ENCODE measurements around the gene AXL. TPM values are rescaled to one million over a fixed set of nuclear protein-coding genes. Genes with fewer than 3 reads are reported as not detected.
A peak's percentile ranks its signal among the peaks of the same experiment; 100 is the strongest.

The AXL gene
- total and polyA plus RNA-seq, 2 of the 13 experiments (the other 11 are each of a cell fraction or from before 2014, with no cell fraction given), result 0.71 to 5.9 TPM

GRCh38 chr19:41310033-41310831 lies 91.2 kb downstream of the AXL start, which contains the start of gene CCDC97 (continued):
- TF ChIP-seq, protein P1, sequence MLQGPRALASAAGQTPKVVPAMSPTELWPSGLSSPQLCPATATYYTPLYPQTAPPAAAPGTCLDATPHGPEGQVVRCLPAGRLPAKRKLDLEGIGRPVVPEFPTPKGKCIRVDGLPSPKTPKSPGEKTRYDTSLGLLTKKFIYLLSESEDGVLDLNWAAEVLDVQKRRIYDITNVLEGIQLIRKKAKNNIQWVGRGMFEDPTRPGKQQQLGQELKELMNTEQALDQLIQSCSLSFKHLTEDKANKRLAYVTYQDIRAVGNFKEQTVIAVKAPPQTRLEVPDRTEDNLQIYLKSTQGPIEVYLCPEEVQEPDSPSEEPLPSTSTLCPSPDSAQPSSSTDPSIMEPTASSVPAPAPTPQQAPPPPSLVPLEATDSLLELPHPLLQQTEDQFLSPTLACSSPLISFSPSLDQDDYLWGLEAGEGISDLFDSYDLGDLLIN (CRISPR knock-in tag; IDR thresholded peaks at IDR 0.05; ENCODE audit: borderline replicate concordance), result 0 out of 2 replicates have a peak, but pooled peaks have one; percentile 44
- no peak for TF ChIP-seq ZNF296 (CRISPR knock-in tag; conservative IDR thresholded peaks at IDR 0.05)
- peak; percentile 73; the same call in 1 of the 2 replicates for TF ChIP-seq TGIF2 (CRISPR knock-in tag; IDR thresholded peaks at IDR 0.05)
- TF ChIP-seq CREM (IDR thresholded peaks at IDR 0.05), result peak; percentile 66; the same call in 1 of the 2 replicates
- TF ChIP-seq CREM (CRISPR knock-in tag; IDR thresholded peaks at IDR 0.05), result no peak
- peak; percentile 78 for TF ChIP-seq SALL1 (CRISPR knock-in tag; IDR thresholded peaks at IDR 0.05)
- TF ChIP-seq, protein P2, sequence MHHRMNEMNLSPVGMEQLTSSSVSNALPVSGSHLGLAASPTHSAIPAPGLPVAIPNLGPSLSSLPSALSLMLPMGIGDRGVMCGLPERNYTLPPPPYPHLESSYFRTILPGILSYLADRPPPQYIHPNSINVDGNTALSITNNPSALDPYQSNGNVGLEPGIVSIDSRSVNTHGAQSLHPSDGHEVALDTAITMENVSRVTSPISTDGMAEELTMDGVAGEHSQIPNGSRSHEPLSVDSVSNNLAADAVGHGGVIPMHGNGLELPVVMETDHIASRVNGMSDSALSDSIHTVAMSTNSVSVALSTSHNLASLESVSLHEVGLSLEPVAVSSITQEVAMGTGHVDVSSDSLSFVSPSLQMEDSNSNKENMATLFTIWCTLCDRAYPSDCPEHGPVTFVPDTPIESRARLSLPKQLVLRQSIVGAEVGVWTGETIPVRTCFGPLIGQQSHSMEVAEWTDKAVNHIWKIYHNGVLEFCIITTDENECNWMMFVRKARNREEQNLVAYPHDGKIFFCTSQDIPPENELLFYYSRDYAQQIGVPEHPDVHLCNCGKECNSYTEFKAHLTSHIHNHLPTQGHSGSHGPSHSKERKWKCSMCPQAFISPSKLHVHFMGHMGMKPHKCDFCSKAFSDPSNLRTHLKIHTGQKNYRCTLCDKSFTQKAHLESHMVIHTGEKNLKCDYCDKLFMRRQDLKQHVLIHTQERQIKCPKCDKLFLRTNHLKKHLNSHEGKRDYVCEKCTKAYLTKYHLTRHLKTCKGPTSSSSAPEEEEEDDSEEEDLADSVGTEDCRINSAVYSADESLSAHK (CRISPR knock-in tag; IDR thresholded peaks at IDR 0.05; ENCODE audit: borderline replicate concordance), result no peak
- peak; percentile 45 for TF ChIP-seq TEAD3 (CRISPR knock-in tag; optimal IDR thresholded peaks at IDR 0.05; ENCODE audit: borderline replicate concordance)
- peak; percentile 94 for TF ChIP-seq GATAD1 (CRISPR knock-in tag; IDR thresholded peaks at IDR 0.05)
- TF ChIP-seq RBFOX2 (IDR thresholded peaks at IDR 0.05; ENCODE audit: low read depth, low read length), result peak; percentile 92
- TF ChIP-seq, protein P3, sequence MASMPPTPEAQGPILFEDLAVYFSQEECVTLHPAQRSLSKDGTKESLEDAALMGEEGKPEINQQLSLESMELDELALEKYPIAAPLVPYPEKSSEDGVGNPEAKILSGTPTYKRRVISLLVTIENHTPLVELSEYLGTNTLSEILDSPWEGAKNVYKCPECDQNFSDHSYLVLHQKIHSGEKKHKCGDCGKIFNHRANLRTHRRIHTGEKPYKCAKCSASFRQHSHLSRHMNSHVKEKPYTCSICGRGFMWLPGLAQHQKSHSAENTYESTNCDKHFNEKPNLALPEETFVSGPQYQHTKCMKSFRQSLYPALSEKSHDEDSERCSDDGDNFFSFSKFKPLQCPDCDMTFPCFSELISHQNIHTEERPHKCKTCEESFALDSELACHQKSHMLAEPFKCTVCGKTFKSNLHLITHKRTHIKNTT (CRISPR knock-in tag; IDR thresholded peaks at IDR 0.05), result no peak
- TF ChIP-seq, protein P4, sequence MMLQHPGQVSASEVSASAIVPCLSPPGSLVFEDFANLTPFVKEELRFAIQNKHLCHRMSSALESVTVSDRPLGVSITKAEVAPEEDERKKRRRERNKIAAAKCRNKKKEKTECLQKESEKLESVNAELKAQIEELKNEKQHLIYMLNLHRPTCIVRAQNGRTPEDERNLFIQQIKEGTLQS (CRISPR knock-in tag; IDR thresholded peaks at IDR 0.05), result 0 out of 2 replicates have a peak, but pooled peaks have one; percentile 27
- no peak for TF ChIP-seq RCOR2 (CRISPR knock-in tag; IDR thresholded peaks at IDR 0.05)
- no peak for TF ChIP-seq EEA1 (CRISPR knock-in tag; IDR thresholded peaks at IDR 0.05; ENCODE audit: borderline replicate concordance)
- peak; percentile 94 for TF ChIP-seq AGO1 (IDR thresholded peaks at IDR 0.05; ENCODE audit: low read depth, low read length, poor library complexity, severe bottlenecking)
- no peak for TF ChIP-seq PBX2 (CRISPR knock-in tag; IDR thresholded peaks at IDR 0.05)
- TF ChIP-seq ZFYVE20 (CRISPR knock-in tag; IDR thresholded peaks at IDR 0.05; ENCODE audit: borderline replicate concordance, low read depth), result no peak
- peak; percentile 81 for TF ChIP-seq TAF1 (CRISPR knock-in tag; IDR thresholded peaks at IDR 0.05)
- TF ChIP-seq HBP1 (CRISPR knock-in tag; IDR thresholded peaks at IDR 0.05; ENCODE audit: low read depth), result peak; percentile 95
- peak; percentile 88 for TF ChIP-seq SAP130 (CRISPR knock-in tag; IDR thresholded peaks at IDR 0.05; ENCODE audit: low read depth)

All from HepG2 (cell line).